HG03457 (cell line): Measurements from ENCODE around the gene TMED5.

Source experiments
- ATAC-seq: cut with Tn5 transposase; IDR thresholded peaks from one replicate; pipeline ENCODE4 v1.9.1; 2021; ENCODE audit warnings: moderate number of reproducible peaks; ENCODE audit not compliant: unreplicated experiment

TMED5 gene

GRCh38 chr1:93124556-93125355 lies 55.5 kb downstream of the TMED5 start:
- no peak for ATAC-seq

DNA sequence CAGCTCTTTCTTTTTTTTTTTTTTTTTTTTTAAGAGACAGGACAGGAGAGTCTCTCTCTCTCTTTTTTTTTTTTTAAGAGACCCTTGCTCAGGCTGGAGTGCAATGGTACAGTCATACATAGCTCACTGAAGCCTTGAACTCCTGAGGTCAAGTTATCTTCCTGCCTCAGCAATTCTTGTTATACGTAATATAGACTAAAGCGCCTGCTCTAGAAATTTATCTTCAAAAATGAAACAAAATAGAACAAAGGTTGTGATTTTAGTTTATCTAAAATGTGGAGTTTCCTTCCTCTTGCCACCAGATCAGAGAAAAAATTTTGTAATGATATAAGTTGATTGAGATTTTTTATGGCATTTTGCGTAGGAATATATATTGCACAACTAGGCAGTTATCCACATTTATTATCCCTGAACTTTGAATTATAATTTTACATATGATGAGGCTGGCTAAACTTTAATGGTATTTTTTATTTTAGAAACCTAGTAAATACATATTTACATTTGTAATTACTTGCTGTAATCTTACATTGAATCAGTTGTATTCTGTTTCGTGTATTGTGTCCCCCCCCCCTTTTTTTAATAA lies 56.9 kb downstream of the TMED5 start:
- ATAC-seq = no peak

- ATAC-seq = no peak
Measured at GRCh38 chr1:93120614-93121013, 59.6 kb downstream of the TMED5 start.

- ATAC-seq = no peak
Measured at GRCh38 chr1:93114391-93114790, 65.8 kb downstream of the TMED5 start.

DNA sequence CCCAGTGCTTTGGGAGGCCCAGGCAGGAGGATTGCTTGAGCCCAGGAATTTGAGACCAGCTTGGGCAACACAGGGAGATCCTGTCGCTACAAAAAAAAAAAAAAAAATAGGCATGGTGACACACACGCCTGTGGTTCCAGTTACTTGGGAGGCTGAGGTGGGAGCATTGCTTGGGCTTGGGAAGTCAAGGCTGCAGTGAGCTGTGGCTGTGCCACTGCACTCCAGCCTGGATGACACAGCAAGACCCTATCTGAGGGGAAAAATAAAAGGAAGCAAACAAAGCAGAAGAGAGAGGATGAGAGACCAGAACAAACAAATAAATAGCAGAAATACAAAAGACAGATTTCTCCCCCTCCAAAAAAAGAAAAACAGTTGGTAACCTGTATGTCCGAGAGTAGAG lies 67.1 kb downstream of the TMED5 start:
- ATAC-seq = no peak

DNA sequence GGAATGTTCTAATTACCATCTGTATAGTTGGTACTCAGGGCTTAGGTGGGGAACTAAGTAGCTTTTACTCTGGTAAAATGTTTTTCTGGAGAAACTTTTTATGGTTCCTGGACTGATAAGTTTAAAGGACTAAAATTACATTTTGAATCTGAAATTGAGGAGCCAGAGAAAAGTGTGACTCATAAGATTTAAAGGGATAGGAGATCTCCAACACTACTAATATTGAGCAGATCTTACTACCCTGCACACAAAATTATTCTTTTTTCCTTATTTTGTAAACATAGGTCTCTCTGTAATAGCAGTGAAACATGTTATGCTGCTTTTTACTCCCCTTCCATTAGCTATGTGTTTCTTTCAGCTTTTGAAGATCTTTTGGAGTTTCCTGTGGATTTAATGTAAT lies 68.7 kb downstream of the TMED5 start:
- ATAC-seq = no peak

DNA sequence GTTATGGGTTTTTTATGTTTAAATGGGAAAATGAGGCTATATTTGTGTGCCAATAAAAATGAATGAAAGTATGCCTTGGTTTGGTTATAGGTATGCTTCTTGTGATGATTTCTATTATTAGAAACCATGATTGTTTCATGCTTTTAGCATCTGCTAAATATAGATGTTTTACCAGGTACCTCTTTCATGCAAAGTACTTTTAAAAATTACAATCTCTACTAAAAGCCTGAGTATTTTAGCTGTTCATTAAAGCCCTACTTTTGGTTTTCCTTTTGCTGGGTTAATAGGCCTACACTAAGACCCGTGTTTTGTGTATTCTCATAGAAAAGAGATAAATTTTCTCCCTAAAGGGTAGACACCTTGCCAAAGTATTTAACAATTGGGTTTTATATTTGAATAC lies 69.1 kb downstream of the TMED5 start:
- ATAC-seq = no peak

DNA sequence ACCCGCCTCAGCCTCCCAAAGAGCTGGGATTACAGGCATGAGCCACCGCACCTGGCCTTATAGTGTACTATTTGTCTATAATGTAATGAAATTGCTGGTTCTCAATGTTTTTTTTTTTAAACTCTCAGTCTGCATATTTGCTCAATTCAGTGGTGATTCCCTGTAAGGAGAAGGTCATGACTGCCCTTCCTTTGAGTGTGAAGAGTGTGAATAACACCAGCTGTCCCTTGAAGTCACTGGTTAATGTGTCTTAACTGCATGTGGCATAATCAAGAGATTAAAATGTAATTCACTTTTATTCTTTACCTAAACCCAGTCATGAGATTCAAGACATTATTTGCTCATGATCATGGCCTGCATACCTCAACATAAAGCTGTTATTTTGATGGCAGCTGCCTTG lies 70.6 kb downstream of the TMED5 start:
- ATAC-seq = no peak

- no peak for ATAC-seq
Measured at GRCh38 chr1:93108335-93108734, 71.9 kb downstream of the TMED5 start.

DNA sequence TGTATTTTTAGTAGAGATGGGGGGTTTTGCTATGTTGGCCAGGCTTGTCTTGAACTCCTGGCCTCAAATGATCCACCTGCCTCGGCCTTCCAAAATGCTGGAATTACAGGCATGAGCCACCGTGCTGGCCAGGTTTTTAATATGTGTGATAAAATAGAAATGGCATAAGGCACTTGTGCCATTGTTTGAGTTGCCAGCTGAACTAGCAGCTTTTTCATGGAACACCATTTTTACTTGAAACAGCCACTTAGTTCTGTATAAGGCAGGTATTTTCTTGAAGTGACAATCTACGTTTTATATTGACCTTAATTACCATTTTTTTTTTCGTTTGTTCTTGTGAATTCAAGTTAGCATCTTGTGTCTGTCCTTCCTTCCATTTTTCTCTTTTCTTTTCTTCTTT lies 72.8 kb downstream of the TMED5 start:
- no peak for ATAC-seq

DNA sequence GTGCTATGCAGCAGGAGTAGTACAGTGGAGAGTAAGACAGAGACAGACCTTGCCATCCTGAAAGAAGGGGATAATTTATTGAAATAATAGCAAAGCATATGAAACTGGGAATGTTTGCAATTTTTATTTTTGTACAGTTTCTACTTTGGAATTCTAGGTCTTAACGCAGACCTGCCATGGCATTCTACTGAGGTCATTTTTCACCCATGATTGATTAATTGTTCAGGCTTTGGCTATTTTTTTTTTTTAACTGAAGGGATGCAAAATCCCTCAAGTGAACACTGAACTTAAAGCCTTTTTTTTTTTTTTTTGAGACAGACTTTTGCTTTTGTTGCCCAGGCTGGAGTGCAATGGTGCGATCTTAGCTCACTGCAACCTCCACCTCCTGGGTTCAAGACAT lies 74.0 kb downstream of the TMED5 start:
- ATAC-seq = no peak

DNA sequence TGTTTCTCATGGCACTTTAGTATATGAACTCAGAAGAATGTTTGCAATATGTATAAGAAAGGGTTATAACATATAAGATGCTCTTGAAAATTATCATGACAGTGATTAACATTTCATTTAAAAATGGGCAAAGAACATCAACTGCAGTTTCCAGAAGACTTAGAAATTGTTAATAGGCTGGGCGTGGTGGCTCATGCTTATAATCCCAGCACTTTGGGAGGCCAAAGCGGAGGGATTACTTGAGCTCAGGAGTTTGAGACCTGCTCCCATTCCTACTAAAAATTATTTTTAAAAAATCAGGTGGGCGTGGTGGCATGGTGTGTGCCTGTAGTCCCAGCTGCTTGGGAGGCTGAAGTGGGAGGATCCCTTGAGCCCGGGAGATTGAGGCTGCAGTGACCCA lies 78.1 kb downstream of the TMED5 start:
- no peak for ATAC-seq
